GM18867 (cell line): ENCODE data around the gene NDE1.
"Not testable (repeated sequence)": the region's sequence is repeated elsewhere in the genome, so short reads cannot be mapped to it uniquely, and the experiment has no call there.

Experiments used
- ATAC-seq: cut with Tn5 transposase; IDR thresholded peaks from one replicate; pipeline ENCODE4 v1.9.1; 2021; ENCODE audit warnings: mild to moderate bottlenecking, moderate library complexity; ENCODE audit not compliant: unreplicated experiment

The NDE1 gene

GRCh38 chr16:15692508-15692907 is 42.5 kb downstream of the NDE1 start:
- ATAC-seq, result not testable (repeated sequence)

- ATAC-seq, result no peak
Measured at GRCh38 chr16:15694499-15694898, 44.5 kb downstream of the NDE1 start.

GRCh38 chr16:15699819-15700218 is 49.8 kb downstream of the NDE1 start:
- no peak for ATAC-seq

DNA sequence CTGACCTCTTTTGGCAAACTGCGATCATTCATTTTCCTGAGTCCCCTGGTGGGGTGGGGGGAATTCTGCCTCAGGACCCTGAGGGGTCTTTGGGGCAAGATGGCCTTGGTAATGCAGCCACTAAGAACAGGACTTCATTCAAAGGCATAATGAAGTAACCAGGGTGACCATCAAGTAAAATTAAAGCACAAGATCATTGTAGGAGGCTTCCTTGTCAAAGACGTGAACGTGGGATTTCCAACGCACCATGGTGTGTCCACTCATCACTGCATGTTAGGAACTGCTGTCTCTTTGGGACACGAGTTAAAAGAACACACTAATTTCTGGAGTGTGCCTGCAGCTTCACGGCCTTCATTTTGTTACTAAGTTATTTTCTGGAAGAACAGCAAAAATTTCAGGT is 51.3 kb downstream of the NDE1 start:
- ATAC-seq, result no peak

- ATAC-seq, result no peak
Measured at GRCh38 chr16:15701975-15702970, 52.2 kb downstream of the NDE1 start.

DNA sequence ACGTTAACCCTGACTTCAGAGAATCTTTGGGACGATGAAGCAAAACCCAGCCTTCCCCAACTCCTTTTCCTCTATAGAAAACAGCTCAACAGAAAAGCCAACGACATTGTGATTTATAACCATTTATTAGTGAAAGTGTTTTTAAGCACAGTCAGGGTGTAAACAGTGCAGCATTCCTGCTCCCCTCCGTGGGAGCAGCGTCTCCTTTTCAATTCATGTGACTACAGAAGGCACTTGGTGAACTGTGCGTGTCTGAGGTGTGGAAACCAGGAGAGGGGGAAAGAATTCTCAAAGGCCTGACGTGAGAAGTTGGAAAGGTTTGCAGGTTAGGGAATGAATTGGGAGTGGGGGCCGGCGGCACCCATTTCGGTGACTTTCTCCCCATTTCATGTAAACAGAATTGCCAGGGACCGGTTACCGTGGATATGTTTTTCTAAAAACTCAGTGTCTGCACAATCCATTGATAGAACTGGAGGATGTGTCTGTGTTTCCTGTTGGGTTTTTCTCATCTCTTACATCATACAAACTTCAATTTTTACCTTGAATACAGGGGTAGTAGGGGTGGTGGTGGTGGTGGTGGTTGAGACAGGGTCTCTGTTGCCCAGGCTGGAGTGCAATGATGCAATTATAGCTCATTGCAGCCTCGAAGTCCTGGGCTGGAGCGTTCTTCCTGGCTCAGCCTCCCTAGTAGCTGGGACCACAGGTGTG is 53.1 kb downstream of the NDE1 start:
- no peak for ATAC-seq

DNA sequence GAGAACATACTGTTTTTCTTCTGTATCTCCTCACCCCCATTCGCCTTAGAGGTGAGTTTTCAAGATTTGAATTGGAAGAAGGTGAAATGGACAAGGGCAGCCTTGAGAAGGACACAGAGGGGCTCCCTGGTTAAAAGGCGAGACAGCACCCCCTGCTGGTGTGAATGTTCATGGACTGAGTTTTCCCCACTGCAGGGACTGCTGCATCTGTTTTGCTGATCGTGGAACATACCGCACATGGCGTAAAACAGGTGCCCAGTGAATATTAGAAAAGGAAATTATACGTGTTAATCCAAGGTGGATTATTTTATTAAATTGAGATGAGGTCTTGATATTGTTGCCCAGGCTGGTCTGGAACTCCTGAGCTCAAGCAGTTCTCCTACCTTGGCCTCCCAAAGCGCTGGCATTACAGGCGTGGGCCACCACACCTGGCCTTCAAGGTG is 54.5 kb downstream of the NDE1 start:
- ATAC-seq, result no peak

DNA sequence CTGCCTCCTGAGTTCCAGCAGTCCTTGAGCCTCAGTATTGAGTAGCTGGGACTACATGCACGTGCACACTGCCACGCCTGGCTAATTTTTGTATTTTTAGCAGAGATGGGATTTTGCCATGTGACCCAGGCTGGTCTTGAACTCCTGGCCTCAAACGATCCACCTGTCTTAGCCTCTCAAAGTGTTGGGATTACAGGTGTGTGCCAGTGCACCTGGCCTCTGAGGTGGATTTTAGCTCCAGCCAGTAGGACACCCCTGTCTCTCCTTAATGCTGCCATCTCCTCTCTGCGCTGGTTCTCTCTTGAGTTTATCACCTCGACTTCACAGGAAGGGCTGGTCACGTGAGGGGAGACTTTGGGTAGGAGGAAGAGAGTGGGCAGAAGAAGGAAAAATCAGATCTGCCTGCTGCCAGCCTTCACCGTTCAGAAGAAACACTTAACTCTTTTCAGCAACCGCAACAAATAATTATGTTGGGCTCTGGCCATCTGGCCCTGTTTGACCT is 55.1 kb downstream of the NDE1 start:
- no peak for ATAC-seq

DNA sequence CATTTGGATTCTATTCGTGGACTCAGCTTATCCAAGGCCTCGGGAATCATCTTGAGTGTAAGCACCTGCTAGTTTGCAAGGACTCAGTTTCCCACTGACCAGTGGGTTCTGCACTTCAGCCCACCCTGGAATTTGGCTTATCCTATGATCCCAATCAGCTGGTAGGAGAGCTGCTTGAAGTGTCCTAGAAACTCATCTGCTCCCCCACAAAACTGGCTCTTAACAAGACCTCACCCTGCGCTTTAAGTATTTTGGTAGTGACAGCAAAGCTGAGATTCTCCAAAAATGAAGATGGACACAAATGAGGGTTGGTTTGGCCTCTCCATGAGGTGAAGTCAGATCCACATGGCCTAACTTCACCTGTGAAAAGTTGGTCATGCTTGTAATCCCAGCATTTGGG is 57.3 kb downstream of the NDE1 start:
- no peak for ATAC-seq

DNA sequence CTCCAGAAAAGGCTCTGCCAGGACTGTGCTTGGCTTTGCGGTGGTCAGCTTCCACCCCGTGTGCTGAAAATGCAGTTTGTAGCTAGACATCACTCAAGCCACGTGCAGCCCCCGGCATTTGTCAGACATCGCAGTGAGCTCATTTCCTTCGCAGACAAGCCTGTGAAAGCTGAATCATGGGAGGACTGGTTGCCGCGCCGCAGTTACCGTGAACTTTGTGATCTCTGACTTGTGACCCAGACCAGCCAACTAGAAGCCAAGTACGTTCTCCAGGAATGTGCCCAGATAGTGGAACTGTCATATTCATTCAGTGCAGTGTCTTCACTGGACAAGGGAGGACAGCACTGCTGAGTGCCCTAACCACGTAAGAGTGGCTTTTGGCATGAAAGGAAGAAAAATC is 58.1 kb downstream of the NDE1 start:
- ATAC-seq, result no peak

- no peak for ATAC-seq
Measured at GRCh38 chr16:15708997-15709396, 59.0 kb downstream of the NDE1 start.

GRCh38 chr16:15714393-15715172 is 64.5 kb downstream of the NDE1 start:
- no peak for ATAC-seq

GRCh38 chr16:15715221-15715620 is 65.2 kb downstream of the NDE1 start:
- ATAC-seq, result no peak

GRCh38 chr16:15716694-15717447 is 66.8 kb downstream of the NDE1 start:
- ATAC-seq, result no peak

- no peak for ATAC-seq
Measured at GRCh38 chr16:15721018-15721417, 71.0 kb downstream of the NDE1 start.

GRCh38 chr16:15723808-15724207 is 73.8 kb downstream of the NDE1 start:
- ATAC-seq, result no peak

DNA sequence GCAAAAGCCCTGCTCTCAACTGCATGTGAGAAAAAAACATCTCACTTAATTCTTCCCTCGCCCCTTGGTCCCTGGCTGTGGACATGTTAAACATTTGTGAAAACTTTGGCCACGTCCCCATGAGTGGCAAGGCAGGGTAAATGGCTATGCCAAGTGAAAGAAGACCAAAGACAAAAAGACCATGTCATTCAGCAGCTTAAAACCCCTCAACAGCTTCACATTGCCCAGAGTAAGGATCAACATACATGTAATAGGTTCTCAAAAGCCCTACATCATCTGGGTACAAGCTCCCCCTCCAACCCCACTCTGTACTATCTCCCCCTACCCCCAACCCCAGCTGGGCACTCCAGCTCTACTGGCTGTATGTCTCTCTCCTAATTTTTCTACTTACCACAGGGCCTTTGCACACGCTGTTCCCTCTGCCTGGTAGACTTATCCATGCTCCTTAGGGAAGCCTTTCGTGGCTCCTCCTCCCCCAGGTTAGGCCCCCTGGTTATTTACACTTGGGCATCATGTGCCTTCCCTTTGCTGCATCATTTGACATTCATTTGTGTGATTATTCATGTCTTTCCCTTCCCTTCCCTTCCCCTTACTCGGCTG is 75.7 kb downstream of the NDE1 start:
- ATAC-seq, result no peak

- no peak for ATAC-seq
Measured at GRCh38 chr16:15726715-15727114, 76.7 kb downstream of the NDE1 start.

DNA sequence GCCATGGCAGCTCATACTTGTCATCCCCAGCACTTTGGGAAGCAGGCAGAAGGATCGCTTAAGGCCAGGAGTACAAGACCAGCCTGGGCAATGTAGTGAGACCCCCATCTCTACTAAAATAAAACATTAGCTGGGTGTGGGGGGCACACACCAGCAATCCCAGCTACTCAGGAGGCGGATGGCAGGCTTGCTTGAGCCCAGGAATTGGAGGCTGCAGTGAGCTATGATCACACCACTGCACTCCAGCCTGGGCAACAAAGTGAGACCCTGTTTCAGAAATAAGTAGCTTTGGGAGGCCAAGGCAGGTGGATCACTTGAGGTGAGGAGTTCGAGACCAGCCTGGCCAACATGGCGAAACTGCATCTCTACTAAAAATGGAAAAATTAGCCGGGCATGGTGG is 77.7 kb downstream of the NDE1 start:
- ATAC-seq, result not testable (repeated sequence)

DNA sequence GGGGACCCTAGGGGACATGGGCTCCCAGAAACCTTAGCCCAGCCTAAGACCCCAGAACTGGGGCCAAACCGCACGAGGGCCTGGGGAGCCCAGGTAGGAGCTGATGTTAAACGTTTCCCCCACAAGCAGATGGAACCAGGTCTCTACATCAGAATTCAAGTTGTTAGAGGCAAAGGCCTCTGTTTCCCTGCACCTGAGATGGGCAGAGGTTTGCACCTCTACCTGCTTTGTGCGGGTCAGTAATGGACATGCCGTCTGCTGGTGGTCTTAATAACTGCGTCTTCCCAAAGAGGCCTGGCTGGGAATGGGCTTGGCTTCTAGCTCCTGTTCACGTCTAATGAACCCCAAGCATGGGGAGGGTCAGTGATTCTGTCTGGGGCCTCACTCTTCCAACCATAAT is 79.1 kb downstream of the NDE1 start:
- ATAC-seq, result no peak
